Measurements from ENCODE around the gene NLRP1.

DNA sequence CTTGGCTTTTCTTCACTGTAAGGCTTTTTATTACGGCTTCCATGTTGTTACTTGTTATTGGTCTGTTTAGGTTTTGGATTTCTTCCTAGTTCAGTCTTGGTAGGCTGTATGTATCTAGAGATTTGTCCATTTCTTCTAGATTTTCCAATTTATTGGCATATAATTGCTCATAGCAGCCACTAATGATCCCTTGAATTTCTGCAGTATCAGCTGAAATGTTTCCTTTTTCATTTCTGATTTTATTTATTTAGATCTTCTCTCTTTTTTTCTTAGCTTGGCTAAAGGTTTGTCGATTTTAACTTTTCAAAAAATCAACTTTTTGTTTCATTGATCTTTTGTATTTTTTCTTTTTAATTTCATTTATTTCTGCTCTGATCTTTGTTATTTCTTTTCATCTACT lies 18.5 kb downstream of the NLRP1 start:
- TF ChIP-seq POLR2A (IDR thresholded peaks at IDR 0.05; ENCODE audit: low read length) (no peak), GATA1 (IDR thresholded peaks at IDR 0.05; ENCODE audit: low read depth, low read length) (no peak)
